ENCODE data around the gene PJA1. TPM values are rescaled to one million over a fixed set of nuclear protein-coding genes. Genes with fewer than 3 reads are reported as not detected.

The PJA1 gene
- total RNA-seq, 2 experiments from 2014 or later: 36.5 to 37.6 TPM

- intact Hi-C loops (cut with DNase I, micrococcal nuclease): loop anchor here in 1 of 2 experiments (10.0 kb wide), 1 partner anchor 133 kb away; no protein-coding TSS in a partner anchor
- no peak for DNase-seq
Measured at GRCh38 chrX:69151866-69152284, 13.4 kb downstream of the PJA1 start.

DNA sequence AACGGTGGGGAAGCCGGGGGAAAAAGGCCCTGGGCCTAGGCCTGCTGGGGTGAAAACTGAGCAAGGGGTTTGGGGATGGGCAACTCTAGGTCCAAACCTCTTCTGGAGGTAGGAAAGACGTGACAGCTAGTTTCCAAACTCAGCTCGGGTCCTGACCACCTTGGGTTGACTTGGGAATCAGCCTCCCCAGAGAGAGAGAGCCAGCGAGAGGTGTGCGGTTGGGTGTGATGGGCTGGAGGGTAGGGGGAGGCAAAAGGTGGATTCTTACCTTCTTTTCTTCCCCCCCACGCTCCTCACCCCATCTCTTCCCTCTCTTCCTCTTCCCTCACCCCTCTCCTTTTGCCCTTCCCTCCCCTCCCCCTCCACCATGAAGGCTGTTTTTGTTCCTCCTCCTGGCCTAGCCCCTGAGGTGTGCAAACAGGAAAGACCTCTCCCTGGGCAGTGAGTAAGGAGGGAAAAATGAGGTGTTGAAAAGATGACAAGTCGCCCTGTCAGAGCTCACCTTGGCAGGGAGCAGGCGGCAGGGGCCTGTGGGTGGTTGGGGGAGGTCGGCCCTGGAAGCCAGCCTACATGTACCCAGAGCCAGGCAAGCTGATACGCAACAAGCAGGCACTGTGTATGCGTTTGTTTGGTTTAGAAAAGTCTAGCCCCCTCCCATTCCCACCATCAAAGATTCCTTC is 14.8 kb downstream of the PJA1 start:
- Mint-ChIP-seq H3K36me3 (ENCODE audit: low read depth) (no peaks in the 10 kb centered on the region), H3K4me3 (no peak overlapping the region), H3K27me3 (peaks cover 5% of the 10 kb centered on the region), H3K27ac (no peak overlapping the region), H3K9me3 (no peaks in the 10 kb centered on the region), H3K4me1 (ENCODE audit: low read depth) (no peaks in the 10 kb centered on the region)
- H3K4me3 ChIP-seq (ENCODE audit: low read length): no peak overlapping the region
- TF ChIP-seq CTCF (IDR thresholded peaks at IDR 0.05): no peak
- H3K9me3 ChIP-seq (ENCODE audit: control insufficient read depth in 1 of 2, insufficient read depth in 1 of 2, low read length in 2 of 2): no peaks in the 10 kb centered on the region
- H3K27me3 ChIP-seq (ENCODE audit: control insufficient read depth in 1 of 2, insufficient read depth in 2 of 2, low read length in 2 of 2): no peaks in the 10 kb centered on the region
- intact Hi-C loops (cut with DNase I, micrococcal nuclease): loop anchor here in 1 of 2 experiments (10.0 kb wide), 1 partner anchor 134 kb away; no protein-coding TSS in a partner anchor
- no peak overlapping the region for H3K27ac ChIP-seq (ENCODE audit: low read depth in 1 of 2, low read length in 2 of 2)
- no peaks in the 10 kb centered on the region for H3K4me1 ChIP-seq (ENCODE audit: insufficient read depth, low read length)
- ChIA-PET POLR2A (no interaction called here), CTCF (no interaction called here)
- ATAC-seq (ENCODE audit: poor library complexity) (no peak), DNase-seq (no peak)
- H3K36me3 ChIP-seq (ENCODE audit: insufficient read depth, low read length): no peaks in the 10 kb centered on the region

More at GRCh38 chrX:69151866-69152284, 13.4 kb downstream of the PJA1 start:
- Histone ChIP-seq H3K4me1 (ENCODE audit: insufficient read depth, low read length) (no peaks in the 10 kb centered on the region), H3K36me3 (ENCODE audit: insufficient read depth, low read length) (no peaks in the 10 kb centered on the region), H3K9me3 (ENCODE audit: control insufficient read depth in 1 of 2, insufficient read depth in 1 of 2, low read length in 2 of 2) (no peaks in the 10 kb centered on the region), H3K27ac (ENCODE audit: low read depth in 1 of 2, low read length in 2 of 2) (no peak overlapping the region), H3K27me3 (ENCODE audit: control insufficient read depth in 1 of 2, insufficient read depth in 2 of 2, low read length in 2 of 2) (no peaks in the 10 kb centered on the region), H3K4me3 (ENCODE audit: low read length) (no peak overlapping the region)
- no peak for ATAC-seq (ENCODE audit: poor library complexity)
- TF ChIP-seq CTCF (IDR thresholded peaks at IDR 0.05): no peak
- ChIA-PET POLR2A (no interaction called here), CTCF (no interaction called here)
- Mint-ChIP-seq H3K27ac (no peak overlapping the region), H3K27me3 (peaks cover 5% of the 10 kb centered on the region), H3K36me3 (ENCODE audit: low read depth) (no peaks in the 10 kb centered on the region), H3K4me1 (ENCODE audit: low read depth) (no peaks in the 10 kb centered on the region), H3K4me3 (no peak overlapping the region), H3K9me3 (no peaks in the 10 kb centered on the region)

DNA sequence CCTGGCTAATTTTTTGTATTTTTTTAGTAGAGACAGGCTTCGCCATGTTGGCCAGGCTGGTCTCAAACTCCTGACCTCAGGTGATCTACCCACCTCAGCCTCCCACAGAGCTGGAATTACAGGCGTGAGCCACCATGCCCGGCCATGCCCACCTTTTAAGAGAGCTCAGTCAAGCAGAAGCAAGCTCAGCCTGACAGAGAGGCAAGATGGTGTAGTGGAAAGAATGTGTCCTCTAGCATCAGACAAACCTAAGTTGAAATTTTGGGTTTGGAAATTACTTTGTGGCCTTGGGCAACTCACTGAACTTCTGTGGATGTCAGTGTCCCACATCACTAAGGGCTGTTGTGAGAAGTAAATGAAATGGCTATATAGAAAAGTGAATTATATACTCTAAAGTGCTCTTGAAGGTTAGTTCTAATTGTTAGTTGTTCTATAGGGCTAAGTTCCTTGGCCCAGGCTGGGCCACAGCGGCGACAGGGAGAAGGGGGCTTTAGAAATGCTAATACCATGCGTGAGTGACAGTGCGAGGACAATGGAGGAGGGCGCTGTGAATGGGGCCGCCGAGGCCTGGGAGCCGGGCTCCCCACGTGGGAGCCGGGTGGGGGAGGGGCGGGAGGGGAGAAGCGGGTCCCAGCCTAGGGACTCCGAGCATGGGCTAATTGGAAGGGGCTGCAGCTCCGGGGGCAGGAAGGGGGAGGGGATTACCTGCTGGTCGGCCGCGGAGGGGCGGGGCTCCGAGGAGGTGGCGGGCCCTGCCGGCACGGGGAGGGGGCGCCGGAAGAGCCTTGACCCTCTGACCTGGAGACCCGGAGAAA is 15.6 kb downstream of the PJA1 start:
- no peak overlapping the region for H3K4me3 ChIP-seq (ENCODE audit: low read length)
- no peaks in the 10 kb centered on the region for H3K36me3 ChIP-seq (ENCODE audit: insufficient read depth, low read length)
- no peaks in the 10 kb centered on the region for H3K4me1 ChIP-seq (ENCODE audit: insufficient read depth, low read length)
- Mint-ChIP-seq H3K27ac (no peak overlapping the region), H3K27me3 (peaks cover 5% of the 10 kb centered on the region), H3K36me3 (ENCODE audit: low read depth) (no peaks in the 10 kb centered on the region), H3K9me3 (no peaks in the 10 kb centered on the region), H3K4me1 (ENCODE audit: low read depth) (no peaks in the 10 kb centered on the region), H3K4me3 (no peak overlapping the region)
- ChIA-PET CTCF (no interaction called here), POLR2A (no interaction called here)
- DNase-seq (no peak), ATAC-seq (ENCODE audit: poor library complexity) (no peak)
- H3K27ac ChIP-seq (ENCODE audit: low read depth in 1 of 2, low read length in 2 of 2): no peak overlapping the region
- TF ChIP-seq CTCF (IDR thresholded peaks at IDR 0.05): no peak
- intact Hi-C loops (cut with DNase I, micrococcal nuclease): loop anchor here in 1 of 2 experiments (10.0 kb wide), 1 partner anchor 135 kb away; no protein-coding TSS in a partner anchor
- H3K9me3 ChIP-seq (ENCODE audit: control insufficient read depth in 1 of 2, insufficient read depth in 1 of 2, low read length in 2 of 2): no peaks in the 10 kb centered on the region
- no peaks in the 10 kb centered on the region for H3K27me3 ChIP-seq (ENCODE audit: control insufficient read depth in 1 of 2, insufficient read depth in 2 of 2, low read length in 2 of 2)
